ENCODE measurements around the gene CPD.
"Not testable (repeated sequence)": the region's sequence is repeated elsewhere in the genome, so short reads cannot be mapped to it uniquely, and the experiment has no call there.

CPD gene

GRCh38 chr17:30450125-30451027 lies 71.6 kb downstream of the CPD start:
- Histone ChIP-seq H3K36me3 (ENCODE audit: control insufficient read depth in 2 of 2, insufficient read depth in 2 of 2, low read length in 2 of 2) (peaks cover 7 to 17% of the 10 kb centered on the region in 2 donors), H3K27ac (ENCODE audit: low read depth in 2 of 2, low read length in 2 of 2) (no peak overlapping the region)

DNA sequence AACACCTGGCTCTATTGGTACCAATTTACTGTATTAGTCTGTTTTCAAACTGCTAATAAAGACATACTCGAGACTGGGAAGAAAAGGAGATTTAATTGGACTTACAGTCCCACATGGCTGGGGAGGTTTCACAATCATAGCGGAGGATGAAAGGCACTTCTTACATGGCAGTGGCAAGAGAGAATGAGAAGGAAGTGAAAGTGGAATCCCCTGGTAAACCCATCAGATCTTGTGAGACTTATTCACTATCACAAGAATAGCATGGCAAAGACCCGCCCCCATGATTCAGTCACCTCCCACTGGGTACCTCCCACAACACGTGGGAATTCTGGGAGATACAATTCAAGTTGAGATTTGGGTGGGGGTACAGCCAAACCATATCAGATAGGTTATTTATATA lies 75.9 kb downstream of the CPD start:
- Histone ChIP-seq H3K36me3 (ENCODE audit: control insufficient read depth in 2 of 2, insufficient read depth in 2 of 2, low read length in 2 of 2) (peaks cover 12 to 30% of the 10 kb centered on the region in 2 donors), H3K9me3 (ENCODE audit: control insufficient read depth in 2 of 2, low read length in 2 of 2) (no peaks in the 10 kb centered on the region), H3K4me1 (ENCODE audit: control insufficient read depth in 2 of 2, insufficient read depth in 2 of 2, low read length in 2 of 2) (no peaks in the 10 kb centered on the region), H3K27ac (ENCODE audit: low read depth in 2 of 2, low read length in 2 of 2) (no peak overlapping the region), H3K9ac (ENCODE audit: low read depth in 1 of 2, low read length in 2 of 2) (no peak overlapping the region), H3K27me3 (ENCODE audit: control insufficient read depth in 2 of 2, insufficient read depth in 2 of 2, low read length in 2 of 2) (no peaks in the 10 kb centered on the region), H3K4me3 (ENCODE audit: low read length in 2 of 2) (no peak overlapping the region)

More at GRCh38 chr17:30450125-30451027, 71.6 kb downstream of the CPD start:
- Histone ChIP-seq H3K4me3 (ENCODE audit: low read length in 2 of 2) (no peak overlapping the region), H3K9ac (ENCODE audit: low read depth in 1 of 2, low read length in 2 of 2) (no peak overlapping the region), H3K4me1 (ENCODE audit: control insufficient read depth in 2 of 2, insufficient read depth in 2 of 2, low read length in 2 of 2) (no peaks in the 10 kb centered on the region), H3K9me3 (ENCODE audit: control insufficient read depth in 2 of 2, low read length in 2 of 2) (no peaks in the 10 kb centered on the region), H3K27me3 (ENCODE audit: control insufficient read depth in 2 of 2, insufficient read depth in 2 of 2, low read length in 2 of 2) (no peaks in the 10 kb centered on the region)

DNA sequence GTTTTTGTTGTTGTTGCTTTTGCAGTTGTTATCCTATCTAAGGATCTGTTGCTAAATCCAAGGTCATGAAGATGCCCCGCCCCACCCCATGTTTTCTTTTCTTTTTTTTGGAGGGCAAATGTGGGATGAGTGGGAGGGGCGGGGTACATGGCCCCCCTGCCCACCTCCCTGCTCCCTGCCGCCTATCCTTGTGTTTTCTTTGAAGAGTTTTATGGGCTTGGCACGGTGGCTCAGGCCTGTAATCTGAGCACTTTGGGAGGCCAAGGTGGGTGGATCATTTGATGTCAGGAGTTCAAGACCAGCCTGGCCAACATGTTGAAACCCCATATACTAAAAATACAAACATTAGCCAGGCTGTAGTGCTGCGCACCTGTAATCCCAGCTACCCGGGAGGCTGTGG lies 79.6 kb downstream of the CPD start:
- Histone ChIP-seq H3K36me3 (ENCODE audit: control insufficient read depth in 2 of 2, insufficient read depth in 2 of 2, low read length in 2 of 2) (peaks cover 28 to 34% of the 10 kb centered on the region in 2 donors), H3K4me1 (ENCODE audit: control insufficient read depth in 2 of 2, insufficient read depth in 2 of 2, low read length in 2 of 2) (no peaks in the 10 kb centered on the region), H3K9ac (ENCODE audit: low read depth in 1 of 2, low read length in 2 of 2) (no peak overlapping the region), H3K4me3 (ENCODE audit: low read length in 2 of 2) (no peak overlapping the region), H3K9me3 (ENCODE audit: control insufficient read depth in 2 of 2, low read length in 2 of 2) (no peaks in the 10 kb centered on the region), H3K27me3 (ENCODE audit: control insufficient read depth in 2 of 2, insufficient read depth in 2 of 2, low read length in 2 of 2) (no peaks in the 10 kb centered on the region), H3K27ac (ENCODE audit: low read depth in 2 of 2, low read length in 2 of 2) (no peak overlapping the region)

- not testable (repeated sequence) for H3K27me3 ChIP-seq (ENCODE audit: control insufficient read depth in 2 of 2, insufficient read depth in 2 of 2, low read length in 2 of 2); H3K4me3 ChIP-seq (ENCODE audit: low read length in 2 of 2); H3K4me1 ChIP-seq (ENCODE audit: control insufficient read depth in 2 of 2, insufficient read depth in 2 of 2, low read length in 2 of 2); H3K9ac ChIP-seq (ENCODE audit: low read depth in 1 of 2, low read length in 2 of 2); H3K9me3 ChIP-seq (ENCODE audit: control insufficient read depth in 2 of 2, low read length in 2 of 2); H3K27ac ChIP-seq (ENCODE audit: low read depth in 2 of 2, low read length in 2 of 2)
- H3K36me3 ChIP-seq (ENCODE audit: control insufficient read depth in 2 of 2, insufficient read depth in 2 of 2, low read length in 2 of 2) = peaks cover 30 to 36% of the 10 kb centered on the region in 2 donors
Measured at GRCh38 chr17:30458797-30459413, 80.2 kb downstream of the CPD start.

- no peaks in the 10 kb centered on the region for H3K4me1 ChIP-seq (ENCODE audit: control insufficient read depth in 2 of 2, insufficient read depth in 2 of 2, low read length in 2 of 2)
- H3K9ac ChIP-seq (ENCODE audit: low read depth in 1 of 2, low read length in 2 of 2) = no peak overlapping the region
- H3K4me3 ChIP-seq (ENCODE audit: low read length in 2 of 2) = no peak overlapping the region
- peaks cover 0 to 3% of the 10 kb centered on the region in 2 donors for H3K27me3 ChIP-seq (ENCODE audit: control insufficient read depth in 2 of 2, insufficient read depth in 2 of 2, low read length in 2 of 2)
- no peak overlapping the region for H3K27ac ChIP-seq (ENCODE audit: low read depth in 2 of 2, low read length in 2 of 2)
- peaks cover 12 to 19% of the 10 kb centered on the region in 2 donors for H3K36me3 ChIP-seq (ENCODE audit: control insufficient read depth in 2 of 2, insufficient read depth in 2 of 2, low read length in 2 of 2)
- no peaks in the 10 kb centered on the region for H3K9me3 ChIP-seq (ENCODE audit: control insufficient read depth in 2 of 2, low read length in 2 of 2)
Measured at GRCh38 chr17:30468465-30468864, 89.7 kb downstream of the CPD start.

DNA sequence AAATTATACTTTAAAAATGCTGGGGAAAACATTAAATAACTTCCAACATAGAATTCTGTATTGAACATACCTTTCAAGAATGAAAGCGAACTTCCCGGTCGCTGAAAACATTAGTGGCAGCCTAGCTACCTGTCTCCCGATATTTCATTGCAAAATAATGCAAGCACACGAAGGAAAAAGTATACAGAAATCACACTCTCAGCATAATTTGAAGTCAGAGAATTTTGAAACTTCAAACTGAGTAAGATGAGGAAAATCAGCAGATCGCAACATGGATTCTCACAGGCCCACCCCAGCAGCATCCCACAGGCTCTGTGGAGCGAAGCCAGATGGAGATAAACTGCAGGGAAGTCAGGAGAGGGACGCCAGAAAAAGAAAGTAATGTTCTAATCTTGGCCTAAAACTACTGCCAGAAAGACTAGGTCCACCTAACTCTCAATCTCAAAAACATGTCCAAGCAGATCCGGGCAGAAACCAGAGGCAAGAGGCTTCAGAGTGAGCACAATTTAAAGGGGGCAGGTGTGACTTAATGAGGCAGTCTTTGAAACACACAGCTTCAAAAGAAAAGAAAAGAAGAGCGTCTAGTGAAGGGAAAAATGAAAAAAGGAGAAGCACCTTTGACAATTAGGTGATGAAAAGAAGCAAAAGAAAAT lies 93.6 kb downstream of the CPD start:
- Histone ChIP-seq H3K4me1 (ENCODE audit: control insufficient read depth in 2 of 2, insufficient read depth in 2 of 2, low read length in 2 of 2) (peaks cover 4% of the 10 kb centered on the region in 2 donors), H3K9ac (ENCODE audit: low read depth in 1 of 2, low read length in 2 of 2) (no peak overlapping the region), H3K9me3 (ENCODE audit: control insufficient read depth in 2 of 2, low read length in 2 of 2) (no peaks in the 10 kb centered on the region), H3K36me3 (ENCODE audit: control insufficient read depth in 2 of 2, insufficient read depth in 2 of 2, low read length in 2 of 2) (no peaks in the 10 kb centered on the region), H3K4me3 (ENCODE audit: low read length in 2 of 2) (no peak overlapping the region), H3K27me3 (ENCODE audit: control insufficient read depth in 2 of 2, insufficient read depth in 2 of 2, low read length in 2 of 2) (peaks cover 0 to 3% of the 10 kb centered on the region in 2 donors), H3K27ac (ENCODE audit: low read depth in 2 of 2, low read length in 2 of 2) (no peak overlapping the region)

GRCh38 chr17:30475206-30475605 lies 96.5 kb downstream of the CPD start:
- Histone ChIP-seq H3K36me3 (ENCODE audit: control insufficient read depth in 2 of 2, insufficient read depth in 2 of 2, low read length in 2 of 2) (peaks cover 0 to 9% of the 10 kb centered on the region in 2 donors), H3K4me1 (ENCODE audit: control insufficient read depth in 2 of 2, insufficient read depth in 2 of 2, low read length in 2 of 2) (peaks cover 10 to 12% of the 10 kb centered on the region in 2 donors), H3K4me3 (ENCODE audit: low read length in 2 of 2) (no peak overlapping the region), H3K27me3 (ENCODE audit: control insufficient read depth in 2 of 2, insufficient read depth in 2 of 2, low read length in 2 of 2) (peaks cover 0 to 3% of the 10 kb centered on the region in 2 donors), H3K9me3 (ENCODE audit: control insufficient read depth in 2 of 2, low read length in 2 of 2) (no peaks in the 10 kb centered on the region), H3K27ac (ENCODE audit: low read depth in 2 of 2, low read length in 2 of 2) (no peak overlapping the region), H3K9ac (ENCODE audit: low read depth in 1 of 2, low read length in 2 of 2) (no peak overlapping the region)

DNA sequence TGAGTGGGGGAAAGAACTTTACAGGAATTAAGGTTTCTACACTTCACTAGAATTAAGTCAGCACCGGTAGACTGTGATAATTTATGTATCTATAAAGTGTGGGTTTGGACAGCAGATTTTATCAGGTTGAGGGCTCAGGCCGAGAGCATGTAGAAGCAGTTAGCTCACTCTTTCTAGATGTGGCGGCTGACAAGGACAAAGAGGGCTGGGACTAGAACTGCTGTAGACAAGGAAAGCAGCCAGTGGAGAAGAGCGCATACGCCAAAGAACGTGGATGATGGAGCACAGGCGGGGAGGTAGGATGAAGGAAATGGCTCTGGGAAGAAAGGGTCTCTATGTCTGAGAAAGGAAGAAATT lies 98.0 kb downstream of the CPD start:
- Histone ChIP-seq H3K27me3 (ENCODE audit: control insufficient read depth in 2 of 2, insufficient read depth in 2 of 2, low read length in 2 of 2) (peaks cover 0 to 3% of the 10 kb centered on the region in 2 donors), H3K4me1 (ENCODE audit: control insufficient read depth in 2 of 2, insufficient read depth in 2 of 2, low read length in 2 of 2) (peaks cover 10 to 12% of the 10 kb centered on the region in 2 donors), H3K36me3 (ENCODE audit: control insufficient read depth in 2 of 2, insufficient read depth in 2 of 2, low read length in 2 of 2) (peaks cover 3 to 15% of the 10 kb centered on the region in 2 donors), H3K4me3 (ENCODE audit: low read length in 2 of 2) (peak overlapping the region; percentile 97 to 99), H3K9me3 (ENCODE audit: control insufficient read depth in 2 of 2, low read length in 2 of 2) (no peaks in the 10 kb centered on the region), H3K9ac (ENCODE audit: low read depth in 1 of 2, low read length in 2 of 2) (peak overlapping the region; percentile 99 to 100), H3K27ac (ENCODE audit: low read depth in 2 of 2, low read length in 2 of 2) (peak overlapping the region; percentile 87 to 89)

- peaks cover 4 to 18% of the 10 kb centered on the region in 2 donors for H3K36me3 ChIP-seq (ENCODE audit: control insufficient read depth in 2 of 2, insufficient read depth in 2 of 2, low read length in 2 of 2)
- H3K4me3 ChIP-seq (ENCODE audit: low read length in 2 of 2) = peak within 1 kb of the TSS; percentile 97 to 99
- H3K9me3 ChIP-seq (ENCODE audit: control insufficient read depth in 2 of 2, low read length in 2 of 2) = no peaks in the 10 kb centered on the region
- H3K9ac ChIP-seq (ENCODE audit: low read depth in 1 of 2, low read length in 2 of 2) = peak within 1 kb of the TSS; percentile 99 to 100
- H3K4me1 ChIP-seq (ENCODE audit: control insufficient read depth in 2 of 2, insufficient read depth in 2 of 2, low read length in 2 of 2) = peaks cover 10 to 12% of the 10 kb centered on the region in 2 donors
- H3K27ac ChIP-seq (ENCODE audit: low read depth in 2 of 2, low read length in 2 of 2) = peak within 1 kb of the TSS; percentile 87 to 89
- peaks cover 0 to 3% of the 10 kb centered on the region in 2 donors for H3K27me3 ChIP-seq (ENCODE audit: control insufficient read depth in 2 of 2, insufficient read depth in 2 of 2, low read length in 2 of 2)
Measured at GRCh38 chr17:30477083-30477773, 98.5 kb downstream of the CPD start, which contains the start of gene GOSR1. TSS of gene GOSR1 (plus strand) at chr17:30477408. CDS start at chr17:30477434, 26 bp downstream.
